SH-SY5Y (cell line): Measurements from ENCODE around the gene PGPEP1.

Experiments
- GATA2 ChIP-seq: IDR thresholded peaks from 2 replicates; pipeline ENCODE4 v1.6.1; 2011; ENCODE audit warnings: mild to moderate bottlenecking, low read depth, low read length
- GATA3 ChIP-seq: IDR thresholded peaks from 2 replicates; pipeline ENCODE4 v1.6.1; 2011; ENCODE audit warnings: low read depth, mild to moderate bottlenecking, low read length, moderate library complexity

- TF ChIP-seq GATA2 (no peak), GATA3 (no peak)
These were observed 27.0 kb upstream of the PGPEP1 start for GRCh38 chr19:18313398-18313797.
